Middle frontal gyrus (tissue), 1 donor: ENCODE data around the gene SIX2.
"Not testable (repeated sequence)": the region's sequence is repeated elsewhere in the genome, so short reads cannot be mapped to it uniquely, and the experiment has no call there.

Source experiments
- DNase-seq: peaks from one replicate; pipeline ENCODE4 v3.0.0-alpha.2; 2015; ENCODE audit warnings: low spot score; ENCODE audit errors: extremely low spot score

SIX2 gene

DNA sequence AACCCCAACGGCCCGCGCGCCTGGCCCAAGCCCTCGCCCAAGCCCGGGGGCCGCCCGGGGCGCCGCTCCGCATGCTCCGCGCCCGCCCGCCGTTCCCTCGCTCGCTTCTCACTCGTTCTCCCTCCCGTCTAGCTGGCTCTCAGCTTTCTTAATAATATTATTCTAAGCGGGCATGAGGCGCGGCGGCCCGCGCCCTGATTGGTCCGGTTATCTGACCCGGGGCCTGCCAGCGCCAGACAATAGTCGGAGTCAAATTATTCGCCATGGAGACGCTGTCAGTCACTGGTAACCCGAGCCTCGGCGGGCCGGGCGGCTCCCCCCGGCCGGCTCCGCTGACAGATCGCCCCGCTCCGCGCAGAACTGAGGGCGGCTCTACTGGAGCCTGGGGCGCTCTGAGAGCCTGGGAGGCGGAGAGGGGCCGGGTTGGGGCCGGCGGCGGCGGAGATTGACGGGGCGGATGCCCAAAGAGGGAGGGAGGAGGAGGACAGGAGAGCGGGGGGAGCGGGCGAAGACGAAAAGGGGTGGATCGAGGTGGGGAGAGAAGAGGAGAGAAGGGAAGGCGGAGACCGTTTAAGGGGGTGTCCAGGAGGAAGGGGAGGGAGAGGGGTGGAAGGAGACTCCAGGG, at the start of gene SIX2:
Gene SIX2 (minus strand): TSS at position 150 of the 625 bp plus-strand sequence. CDS start 342 bp downstream, outside the sequence.
- no peak for DNase-seq

DNA sequence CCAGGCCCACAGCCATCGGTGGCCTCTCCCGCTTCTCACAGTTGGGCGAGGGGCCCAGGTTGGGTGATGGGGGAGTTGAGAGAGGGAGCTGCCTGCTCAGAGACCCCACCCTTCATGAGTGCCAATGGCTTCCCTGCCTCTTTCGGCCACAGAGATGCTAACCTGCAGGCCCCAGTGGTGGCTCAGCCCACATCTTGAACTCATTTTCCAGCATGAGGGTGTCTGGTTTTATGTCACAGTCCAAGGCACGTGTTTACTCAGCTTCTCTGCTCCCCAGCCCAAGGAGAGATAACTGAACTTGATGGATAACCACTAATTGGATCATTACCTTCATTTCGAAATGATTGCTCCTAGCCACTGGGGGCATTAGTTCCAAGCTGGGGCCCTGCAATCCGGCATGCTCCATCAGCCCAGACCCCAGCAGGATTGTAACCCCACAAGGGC, 45.9 kb upstream of the SIX2 start:
- no peak for DNase-seq

DNA sequence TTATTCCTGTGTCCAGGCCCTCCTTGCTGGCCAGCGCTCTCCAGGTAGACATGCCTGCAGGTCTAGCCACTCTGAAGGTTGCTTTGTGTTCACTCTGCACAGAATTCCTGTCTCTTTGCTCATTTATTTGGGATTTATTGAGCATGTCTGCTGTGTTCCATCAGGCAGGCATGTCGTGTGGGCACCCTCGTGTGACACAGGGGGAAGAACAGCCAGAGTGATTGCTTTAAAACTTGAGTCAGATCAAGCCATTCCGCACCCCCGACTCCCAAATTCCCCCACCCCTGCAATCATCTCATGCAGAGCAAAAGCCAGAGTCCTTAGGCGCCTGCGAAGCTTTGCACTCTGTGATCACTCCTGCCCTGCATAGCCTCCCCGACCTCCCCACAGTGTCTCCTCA, 44.7 kb upstream of the SIX2 start:
- DNase-seq: no peak

DNA sequence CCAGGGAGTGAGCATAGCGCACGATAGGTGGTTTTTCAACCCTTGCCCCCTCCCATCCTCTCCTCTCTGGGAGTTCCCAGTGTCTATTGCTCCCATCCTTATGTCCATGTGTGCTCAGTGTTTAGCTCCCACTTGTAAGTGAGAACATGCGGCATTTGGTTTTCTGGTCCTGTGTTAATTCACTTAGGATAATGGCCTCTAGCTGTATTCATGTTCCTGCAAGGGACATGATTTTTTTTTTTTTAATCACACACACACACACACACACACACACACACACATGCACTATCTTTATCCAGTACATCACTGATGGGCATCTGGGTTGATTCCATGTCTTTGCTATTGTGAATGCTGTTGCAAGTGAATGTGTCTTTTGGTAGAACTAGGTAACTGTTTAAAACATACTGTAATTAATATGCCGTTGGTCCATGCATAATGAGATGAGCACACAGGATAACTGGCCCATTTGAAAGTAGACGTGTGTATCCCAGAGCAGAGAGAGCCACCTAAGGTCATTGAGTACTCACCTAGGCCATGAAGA, 43.2 kb upstream of the SIX2 start:
- no peak for DNase-seq

DNA sequence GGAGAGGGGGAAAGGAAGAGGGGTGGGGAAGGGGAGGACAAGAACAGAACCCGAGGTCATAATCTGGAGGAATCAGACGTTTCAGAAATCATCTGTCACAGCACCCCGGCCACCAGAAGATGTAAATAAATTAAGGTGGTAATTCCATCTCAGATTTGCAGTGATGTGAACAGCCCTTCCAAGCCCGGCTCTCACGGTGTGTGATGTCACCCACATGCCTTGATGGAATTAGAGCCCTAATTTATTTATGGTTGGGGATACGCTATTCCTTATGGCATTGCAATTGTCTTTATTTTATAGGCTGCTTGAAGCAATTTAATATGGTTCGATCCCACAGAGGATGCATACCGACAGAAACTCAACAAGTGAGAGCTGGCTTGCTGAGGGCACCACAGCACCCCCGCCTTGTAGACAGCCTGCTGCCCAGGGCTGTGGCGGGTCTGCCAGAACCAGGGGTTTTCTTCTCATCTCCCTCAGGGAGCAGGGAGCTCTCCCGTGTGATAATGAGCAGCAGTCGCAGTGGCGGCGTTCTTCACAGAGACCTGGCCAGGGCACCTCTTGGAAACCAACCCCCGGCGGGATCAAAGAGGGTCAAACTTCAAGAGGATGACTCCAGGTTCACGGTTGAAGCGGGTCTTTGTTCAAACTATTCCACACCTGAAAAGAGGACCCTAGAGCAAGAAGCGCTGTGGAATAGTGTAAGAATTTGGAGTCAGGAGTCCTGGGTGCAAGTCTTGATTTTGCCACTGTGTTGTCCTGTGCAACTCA, 40.5 kb upstream of the SIX2 start:
- DNase-seq: no peak

DNA sequence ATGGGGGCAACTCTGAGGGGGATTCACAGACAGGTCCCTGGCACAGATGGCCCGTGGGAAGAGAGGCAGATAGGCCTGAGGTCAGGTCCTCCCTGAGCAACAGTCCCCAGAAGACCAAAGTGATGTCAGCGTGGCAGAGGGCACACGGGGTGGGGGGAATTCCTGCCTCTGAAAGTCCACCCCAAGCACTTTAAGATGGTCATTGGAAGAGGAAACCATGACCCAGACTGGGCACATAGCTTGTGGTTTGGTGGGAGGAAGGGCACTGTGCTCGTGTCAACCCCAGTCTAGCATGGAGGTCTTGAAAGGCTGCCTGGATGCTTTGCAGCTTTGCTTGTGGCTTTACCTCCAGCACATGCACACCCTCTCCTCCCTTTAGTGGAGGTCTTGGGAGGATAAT, 38.0 kb upstream of the SIX2 start:
- DNase-seq: no peak

DNA sequence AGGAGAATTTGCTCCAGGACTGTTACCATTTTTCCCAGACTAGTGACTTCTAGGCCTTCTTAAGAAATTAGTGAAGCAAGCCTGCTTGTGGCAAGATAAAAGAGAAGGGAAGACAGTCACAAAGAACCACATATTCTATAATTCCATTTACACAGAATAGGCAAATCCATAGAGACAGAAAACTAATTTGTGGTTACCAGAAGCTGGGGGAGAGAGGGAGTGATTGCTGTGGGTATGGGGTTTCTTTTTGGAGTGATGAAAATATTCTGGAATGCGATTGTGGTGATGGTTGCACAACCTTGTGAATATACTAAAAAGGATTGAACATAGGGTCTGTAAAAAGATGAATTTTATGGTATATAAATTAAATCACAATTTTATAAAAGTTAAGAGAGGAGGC, 37.5 kb upstream of the SIX2 start:
- DNase-seq: no peak

DNA sequence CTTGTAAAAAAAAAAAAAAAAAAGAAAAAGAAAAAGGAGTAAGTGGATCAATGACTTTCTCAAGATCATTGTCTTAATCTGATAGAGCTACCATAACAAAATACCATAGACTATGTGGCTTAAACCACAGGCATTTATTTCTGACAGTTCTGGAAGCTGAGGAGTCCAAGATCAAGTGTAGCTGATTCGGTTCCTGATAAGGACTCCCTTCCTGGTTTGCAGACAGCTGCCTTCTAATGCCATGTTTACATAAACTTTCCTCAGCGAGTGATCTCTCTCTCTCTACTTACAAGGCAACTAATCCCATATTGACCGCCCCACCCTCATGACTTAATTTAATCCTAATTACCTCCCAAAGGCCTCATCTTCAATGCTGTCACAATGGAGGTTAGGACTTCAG, 36.5 kb upstream of the SIX2 start:
- no peak for DNase-seq

DNA sequence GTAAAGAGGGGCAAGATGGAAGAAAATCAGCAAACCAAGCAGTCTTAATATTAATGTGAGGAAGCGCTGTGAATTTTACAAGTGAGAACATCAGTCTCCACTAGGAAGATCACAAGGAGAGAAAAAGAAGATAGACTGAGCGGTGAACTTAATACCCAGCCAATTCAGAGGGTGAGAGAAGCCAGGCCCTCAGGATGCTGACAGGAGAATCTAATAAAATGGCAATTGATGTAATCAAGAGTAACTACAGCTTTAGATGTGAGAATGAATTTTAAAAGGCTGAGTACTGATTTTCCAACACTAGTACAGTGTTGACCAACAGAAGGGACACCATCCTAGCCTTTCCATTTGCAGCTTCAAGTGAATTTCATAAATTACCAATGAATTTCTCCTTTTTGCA, 35.7 kb upstream of the SIX2 start:
- no peak for DNase-seq

DNA sequence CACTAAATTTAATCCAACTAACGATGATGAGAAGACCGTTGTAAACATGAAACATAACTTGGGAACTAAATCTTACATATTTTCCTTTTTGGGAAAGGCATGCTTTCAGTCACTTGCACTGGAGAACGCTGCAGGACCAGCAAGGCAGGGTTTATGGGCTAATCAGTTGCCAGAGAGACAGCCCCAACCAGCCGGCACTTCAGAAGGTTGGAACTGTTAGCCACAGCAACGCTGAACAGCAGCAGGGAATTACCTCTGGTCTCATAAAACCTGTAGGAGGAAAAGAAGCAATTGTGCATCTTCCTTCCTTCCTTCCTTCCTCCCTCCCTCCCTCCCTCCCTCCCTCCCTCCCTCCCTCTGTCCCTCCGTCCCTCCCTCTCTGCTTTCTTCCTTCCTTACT, 33.9 kb upstream of the SIX2 start:
- DNase-seq: no peak

DNA sequence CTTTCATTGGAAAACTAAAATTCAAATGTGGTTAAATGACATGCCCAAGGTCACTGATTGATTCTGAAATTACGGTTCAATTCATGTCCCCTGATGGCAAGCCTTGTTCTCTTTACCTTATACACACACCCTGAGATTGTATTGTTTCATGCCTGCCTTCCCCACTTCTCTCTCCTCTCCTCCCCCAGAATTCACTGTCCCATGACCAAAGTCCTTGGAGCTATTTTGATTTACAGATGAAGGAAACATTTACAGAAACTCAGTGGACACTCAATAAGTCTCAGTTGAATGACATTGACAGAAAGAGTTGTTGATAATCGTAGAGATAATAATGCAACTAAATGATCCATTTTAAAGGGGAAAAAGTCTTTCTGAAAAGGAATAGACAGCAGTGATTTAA, 33.1 kb upstream of the SIX2 start:
- no peak for DNase-seq

DNA sequence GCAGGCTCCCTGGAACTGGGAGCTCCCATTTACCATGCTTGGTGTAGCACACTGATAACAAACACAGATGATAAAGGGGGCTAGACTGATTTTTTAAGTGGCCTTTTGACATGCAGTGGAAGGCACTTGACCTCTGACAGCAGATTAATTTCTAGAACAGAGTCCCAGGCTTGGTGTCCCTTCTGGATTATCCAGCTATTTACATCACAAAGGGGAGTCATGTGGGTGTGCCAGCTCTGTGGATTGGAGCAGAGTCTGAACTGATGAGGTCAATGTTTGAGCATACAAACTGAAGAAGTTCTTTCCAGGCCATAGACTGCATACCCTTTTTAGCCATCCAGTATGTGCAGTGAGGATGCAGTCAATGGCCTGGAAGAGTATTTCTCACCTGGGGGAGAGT, 31.5 kb upstream of the SIX2 start:
- no peak for DNase-seq

DNA sequence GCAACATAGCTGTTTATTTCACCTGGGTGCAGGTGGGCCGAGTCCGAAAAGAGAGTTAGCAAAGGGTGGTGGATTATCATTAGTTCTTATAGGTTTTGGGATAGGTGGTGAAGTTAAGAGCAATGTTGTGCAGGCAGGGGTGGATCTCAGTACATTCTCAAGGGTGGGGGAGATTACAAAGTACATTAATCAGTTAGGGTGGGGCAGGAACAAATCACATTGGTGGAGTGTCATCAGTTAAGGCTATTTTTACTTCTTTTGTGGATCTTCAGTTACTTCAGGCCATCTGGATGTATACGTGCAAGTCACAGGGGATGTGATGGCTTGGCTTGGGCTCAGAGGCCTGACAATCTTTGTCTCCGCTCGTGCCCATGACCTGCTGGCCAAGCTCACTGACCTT, 30.6 kb upstream of the SIX2 start:
- not testable (repeated sequence) for DNase-seq

DNA sequence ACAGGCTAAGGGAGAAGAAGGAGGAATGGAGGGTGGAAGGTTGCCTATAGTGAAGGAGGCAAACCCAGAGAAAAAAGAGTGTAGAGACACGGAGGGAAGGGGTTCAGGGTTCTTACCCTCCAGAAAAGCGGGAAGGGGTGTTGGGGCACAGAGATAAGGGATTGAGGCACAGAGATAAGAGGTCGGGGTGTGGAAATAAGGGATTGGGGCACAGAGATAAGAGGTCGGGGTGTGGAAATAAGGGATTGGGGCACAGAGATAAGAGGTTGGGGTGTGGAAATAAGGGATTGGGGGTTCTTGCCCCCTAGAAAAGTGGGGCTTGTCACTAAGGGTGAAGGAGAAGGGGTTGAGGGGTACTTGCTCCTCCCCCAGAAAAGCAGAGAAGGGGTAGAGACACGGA, 29.6 kb upstream of the SIX2 start:
- not testable (repeated sequence) for DNase-seq

DNA sequence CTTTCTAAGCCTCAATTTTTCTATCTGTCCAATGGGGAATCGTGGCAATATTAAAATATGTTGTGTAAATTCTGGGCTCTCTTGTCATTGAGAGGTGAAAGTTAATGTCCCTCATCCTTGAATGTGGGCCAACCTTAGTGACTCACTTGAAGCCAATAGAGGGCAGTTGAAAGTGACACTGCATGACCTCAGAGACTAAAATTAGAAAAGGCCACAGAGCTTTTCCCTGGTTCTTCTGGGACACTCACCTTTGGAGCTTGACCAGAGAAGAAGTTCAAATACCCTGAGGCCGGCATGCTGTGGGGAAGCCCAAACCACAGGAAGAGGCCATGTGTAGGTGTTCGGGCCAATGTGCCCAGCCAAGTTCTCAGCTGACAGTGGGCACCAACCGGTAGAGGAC, 24.1 kb upstream of the SIX2 start:
- no peak for DNase-seq

DNA sequence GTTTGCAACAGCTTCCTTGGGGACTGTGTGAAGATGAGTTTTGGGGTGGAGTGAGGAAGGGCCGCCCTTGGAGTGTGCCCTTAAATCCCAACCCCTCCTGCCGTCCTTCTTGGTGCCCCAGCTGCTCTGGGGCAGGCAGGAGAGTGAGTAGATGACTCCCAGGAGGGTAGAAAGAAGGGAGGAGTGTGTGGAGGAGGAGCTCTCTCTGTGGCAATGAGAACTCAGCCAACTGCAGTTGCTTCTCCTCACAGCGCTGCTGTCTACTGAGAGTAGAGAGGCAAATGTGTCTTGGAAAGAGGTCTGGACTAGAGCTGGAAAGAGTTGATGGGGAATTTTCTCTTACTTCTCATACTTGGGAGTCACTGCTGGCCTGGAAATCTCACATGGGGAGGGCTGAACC, 21.8 kb upstream of the SIX2 start:
- no peak for DNase-seq

DNA sequence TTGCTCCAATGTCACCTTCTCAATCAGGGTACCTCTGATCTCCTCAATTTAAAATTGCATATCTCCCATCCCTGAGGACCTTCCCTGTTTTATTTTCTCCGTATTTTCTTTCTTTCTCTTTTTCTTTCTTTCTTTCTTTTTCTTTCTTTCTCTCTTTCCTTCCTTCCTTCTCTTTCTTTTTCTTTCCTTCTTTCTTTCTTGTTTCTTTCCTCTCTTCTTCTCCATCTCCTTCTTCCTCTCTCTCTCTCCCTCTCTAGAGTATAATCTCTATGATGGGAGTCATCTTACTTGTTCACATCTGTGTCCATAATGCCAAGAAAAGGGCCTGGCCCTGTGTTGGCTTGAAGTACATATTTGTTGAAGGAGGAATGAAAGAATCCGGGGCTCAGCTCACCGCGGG, 21.3 kb upstream of the SIX2 start:
- no peak for DNase-seq

DNA sequence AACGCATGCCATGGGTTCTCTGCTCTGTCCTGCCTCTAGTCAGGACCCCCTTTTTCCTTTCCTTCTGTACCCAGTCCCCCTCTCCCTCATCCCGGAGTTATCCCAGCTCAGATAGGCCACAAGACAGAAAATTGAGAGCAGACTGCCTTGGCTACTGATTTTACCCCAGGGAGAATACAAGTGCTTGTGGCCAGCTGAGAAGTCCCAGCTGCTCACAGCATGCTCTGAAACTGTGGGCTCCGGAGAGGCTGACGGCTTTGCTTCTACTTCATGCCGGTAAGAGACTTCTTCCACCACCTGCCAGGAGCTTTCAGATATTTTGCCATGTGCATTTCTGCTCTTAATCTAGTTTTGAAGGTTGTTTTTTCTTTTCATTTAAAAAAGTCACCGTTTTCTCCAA, 20.0 kb upstream of the SIX2 start:
- DNase-seq: no peak

DNA sequence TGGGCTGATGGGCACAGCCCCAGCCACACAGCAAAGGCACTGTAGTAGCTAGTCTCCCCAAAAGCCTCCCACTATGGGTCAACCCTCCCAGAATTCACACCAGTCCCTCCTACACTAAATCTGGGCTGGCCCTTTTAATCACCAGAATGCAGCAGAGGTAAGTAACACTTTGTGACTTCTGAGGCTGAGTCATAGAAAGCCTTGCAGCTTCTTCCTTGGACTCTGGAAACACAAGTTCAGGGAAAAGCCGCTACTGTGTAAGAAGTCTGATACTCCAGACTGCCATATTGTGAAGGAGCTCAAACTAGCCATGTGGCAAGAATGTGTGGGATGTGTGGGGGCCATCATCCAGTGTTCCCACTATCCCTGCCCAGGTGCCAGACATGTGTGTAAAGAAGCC, 19.0 kb upstream of the SIX2 start:
- no peak for DNase-seq

DNA sequence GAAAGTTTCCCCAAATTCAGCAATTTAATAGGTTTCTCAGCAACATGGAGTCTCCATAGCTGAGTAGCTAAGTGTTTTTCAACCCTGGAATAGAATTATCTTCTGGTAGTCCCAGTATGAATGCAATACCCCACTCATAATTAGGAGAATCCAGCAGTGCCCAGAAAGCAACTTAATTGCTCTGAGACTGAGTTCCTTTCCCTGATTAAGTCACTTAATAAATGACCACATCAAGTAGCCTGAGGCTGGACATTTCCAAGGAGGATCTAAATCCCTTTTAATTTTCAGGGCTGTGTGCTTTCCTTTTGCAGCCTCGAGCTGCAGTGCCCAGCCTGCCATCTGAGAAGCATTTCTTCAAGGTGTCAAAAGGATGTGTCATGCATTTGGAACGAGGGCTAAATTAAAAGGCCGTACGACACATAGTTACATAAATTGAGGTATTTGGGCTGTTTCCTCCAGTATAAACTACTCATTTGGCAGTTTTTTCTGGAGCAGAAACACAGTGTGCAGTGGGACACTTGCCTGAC, 17.7 kb upstream of the SIX2 start:
- no peak for DNase-seq

DNA sequence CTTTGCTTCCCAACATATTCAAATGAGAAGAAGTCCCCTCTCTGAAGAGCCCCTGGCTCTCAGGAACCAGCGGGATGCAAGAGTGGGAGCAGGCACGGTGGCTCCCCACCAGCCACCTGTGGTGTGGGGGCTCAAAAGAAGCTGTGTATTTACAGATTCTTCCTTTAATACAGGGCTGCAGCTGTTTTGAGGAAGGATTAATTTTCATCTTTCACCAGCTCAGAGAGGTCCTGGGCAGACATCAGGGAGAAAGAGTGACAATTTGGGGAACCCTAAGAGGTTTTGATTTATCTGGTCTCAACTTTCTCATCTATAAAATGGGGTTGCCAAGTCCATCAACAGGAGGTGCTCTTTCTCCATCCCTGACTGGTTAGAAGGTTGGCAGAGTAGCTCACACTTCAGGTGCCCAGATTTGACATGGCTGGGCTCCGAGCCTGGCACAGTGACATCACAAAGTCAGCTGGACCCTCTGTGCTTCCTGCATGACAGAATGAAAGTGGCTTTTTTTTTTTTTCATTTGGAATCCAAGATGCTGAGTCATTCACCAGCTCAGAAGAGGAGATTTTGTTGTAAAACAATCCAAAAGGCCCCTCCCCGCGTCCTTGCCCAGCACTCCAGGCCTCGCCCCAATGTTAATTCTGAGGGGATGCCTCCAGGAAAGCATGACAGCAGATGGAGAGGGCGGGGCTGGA, 15.5 kb upstream of the SIX2 start:
- DNase-seq: no peak

DNA sequence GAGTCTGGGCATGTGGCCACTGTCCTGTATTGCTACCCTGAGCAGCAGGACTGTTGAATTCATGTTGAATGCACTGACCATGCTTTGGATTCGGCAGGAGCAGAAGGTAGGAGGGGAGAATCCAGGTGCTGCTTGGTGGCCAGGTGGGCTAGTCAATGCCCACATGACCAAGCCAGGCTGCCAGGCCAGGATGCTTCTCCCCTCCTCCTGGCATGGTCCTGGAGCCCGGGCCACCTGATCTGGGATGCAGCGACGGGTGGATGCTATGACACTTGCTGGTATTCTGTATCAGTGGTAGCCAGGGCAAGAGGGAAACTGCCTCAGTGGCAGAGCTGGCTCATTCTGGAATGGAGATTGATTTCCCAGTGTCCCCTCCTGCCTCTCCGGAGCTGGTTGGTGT, 14.8 kb upstream of the SIX2 start:
- no peak for DNase-seq
